Stimulated activated CD8-positive, alpha-beta memory T cell treated with anti-CD3 and anti-CD28 coated beads, Interleukin-4, amount 100 ng/mL, for 48 hours (primary cell): ENCODE data around the gene TMEFF2.
A peak's percentile ranks its signal among the peaks of the same experiment; 100 is the strongest.
"Not testable (repeated sequence)": the region's sequence is repeated elsewhere in the genome, so short reads cannot be mapped to it uniquely, and the experiment has no call there.

Experiments
- DNase-seq: peaks from one replicate; pipeline ENCODE4 v3.0.0-alpha.2; 2020

TMEFF2 gene

GRCh38 chr2:192183296-192183695 lies 11.4 kb downstream of the TMEFF2 start:
- no peak for DNase-seq

GRCh38 chr2:192166946-192167345 lies 27.8 kb downstream of the TMEFF2 start:
- DNase-seq, result no peak

- DNase-seq, result no peak
Observed at GRCh38 chr2:192165842-192166241, 28.9 kb downstream of the TMEFF2 start.

- peak; percentile 77 for DNase-seq
Observed at GRCh38 chr2:192162392-192163042, 32.2 kb downstream of the TMEFF2 start.

DNA sequence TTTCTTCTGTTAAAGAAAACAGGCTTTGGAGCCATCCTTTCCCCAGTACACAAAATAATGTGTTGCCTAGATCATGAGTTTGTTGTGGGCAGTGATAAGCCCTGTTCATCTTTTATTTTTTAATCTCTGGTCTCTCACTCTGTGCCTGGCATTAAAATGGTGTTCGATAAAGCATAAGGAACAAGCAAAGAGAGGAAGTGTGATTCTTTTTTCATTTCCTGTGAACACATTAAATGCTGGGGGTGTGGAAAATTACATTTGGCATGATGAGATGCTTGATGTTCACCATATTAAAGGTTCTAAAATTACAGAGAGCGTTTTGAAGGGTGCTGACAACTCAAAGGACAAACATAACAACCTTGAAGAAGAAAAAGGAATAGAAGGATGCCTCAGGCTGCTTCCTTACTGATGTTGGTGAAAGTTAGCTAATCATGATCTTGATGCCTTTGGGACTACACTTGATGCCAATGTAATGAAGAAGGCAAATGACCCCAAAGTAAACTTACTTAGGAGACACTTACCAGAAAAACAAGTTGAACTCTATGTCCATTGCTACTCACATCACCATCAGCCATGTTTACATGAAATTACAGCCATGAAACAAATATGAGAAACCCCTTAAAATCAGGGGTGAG lies 33.0 kb downstream of the TMEFF2 start:
- DNase-seq, result no peak

DNA sequence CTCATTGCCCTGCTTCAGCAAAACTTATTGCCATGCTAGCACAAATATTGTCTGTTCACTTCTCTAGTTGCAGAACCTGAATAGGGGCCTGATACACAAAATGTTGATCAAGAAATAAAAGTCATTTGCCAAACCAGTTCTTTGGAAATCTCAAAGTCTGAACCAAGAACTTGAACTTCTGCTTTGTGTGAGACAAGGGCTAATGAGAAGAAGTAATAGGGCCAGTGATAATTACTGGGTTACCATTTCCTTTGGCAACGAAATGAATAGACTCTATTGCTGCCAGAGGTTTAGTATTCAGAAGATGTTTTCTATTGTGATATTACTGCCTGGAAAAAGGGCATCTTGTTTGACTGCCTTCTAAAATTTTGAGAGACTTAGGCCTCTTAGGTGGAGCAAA lies 35.0 kb downstream of the TMEFF2 start:
- no peak for DNase-seq

DNA sequence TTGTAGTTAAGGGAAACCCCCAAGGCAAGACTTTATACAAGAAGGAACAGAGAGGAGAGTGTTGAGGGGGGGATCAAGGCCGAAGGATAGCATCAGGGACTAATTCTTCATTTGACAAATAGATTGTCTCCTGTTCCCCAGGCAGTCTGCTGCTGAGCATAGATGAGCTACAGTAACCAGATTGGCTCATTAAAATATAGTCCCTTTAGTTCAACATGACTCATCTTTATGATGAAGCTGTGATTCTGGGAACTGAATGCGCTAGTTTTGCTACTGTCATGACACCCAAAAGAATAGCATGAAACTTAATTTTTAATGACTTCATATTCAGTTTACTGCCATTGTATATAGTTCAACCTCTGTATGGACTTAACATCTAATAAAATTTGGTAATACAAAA lies 35.5 kb downstream of the TMEFF2 start:
- no peak for DNase-seq

- no peak for DNase-seq
Observed at GRCh38 chr2:192157776-192158175, 37.0 kb downstream of the TMEFF2 start.

- DNase-seq, result no peak
Observed at GRCh38 chr2:192155511-192156118, 39.1 kb downstream of the TMEFF2 start.

GRCh38 chr2:192153561-192153960 lies 41.2 kb downstream of the TMEFF2 start:
- no peak for DNase-seq

DNA sequence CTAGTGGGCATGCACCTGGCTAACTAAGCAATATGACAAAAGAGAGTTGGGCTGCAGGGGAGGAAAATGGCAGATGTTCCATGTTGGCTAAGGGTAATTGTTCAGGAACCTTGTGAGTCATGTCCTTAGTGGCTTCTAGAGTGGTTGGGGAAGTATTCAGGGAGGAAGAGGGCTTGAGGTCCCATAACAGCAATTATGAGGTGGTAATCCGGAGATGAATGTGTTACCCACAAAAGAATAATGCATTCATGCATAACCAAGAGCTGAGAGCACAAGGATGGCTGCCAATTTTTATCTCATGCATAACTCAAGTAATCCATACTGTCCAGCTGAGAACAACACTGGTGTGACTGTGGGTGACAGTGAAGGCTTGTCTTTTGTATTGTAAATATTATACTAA lies 42.9 kb downstream of the TMEFF2 start:
- DNase-seq, result no peak

DNA sequence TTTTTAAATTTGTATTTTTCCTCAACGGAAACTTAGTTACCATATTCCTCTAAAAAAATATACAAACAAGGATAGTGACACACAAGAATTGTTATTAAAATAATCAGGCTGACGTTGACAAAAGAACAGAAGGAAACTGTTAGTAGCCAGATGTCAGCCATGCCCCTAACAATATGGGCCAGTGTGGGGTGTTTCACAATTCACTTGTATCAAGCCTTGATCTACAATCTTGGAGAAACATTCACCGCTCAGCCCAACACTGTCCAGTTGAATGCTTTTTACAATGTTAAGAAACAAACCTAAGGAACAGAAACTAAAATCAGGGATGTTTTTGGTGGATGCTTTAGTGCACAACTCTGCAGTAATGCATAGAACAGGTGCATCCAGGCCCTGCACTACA lies 44.6 kb downstream of the TMEFF2 start:
- no peak for DNase-seq

- no peak for DNase-seq
Observed at GRCh38 chr2:192148620-192149321, 46.0 kb downstream of the TMEFF2 start.

DNA sequence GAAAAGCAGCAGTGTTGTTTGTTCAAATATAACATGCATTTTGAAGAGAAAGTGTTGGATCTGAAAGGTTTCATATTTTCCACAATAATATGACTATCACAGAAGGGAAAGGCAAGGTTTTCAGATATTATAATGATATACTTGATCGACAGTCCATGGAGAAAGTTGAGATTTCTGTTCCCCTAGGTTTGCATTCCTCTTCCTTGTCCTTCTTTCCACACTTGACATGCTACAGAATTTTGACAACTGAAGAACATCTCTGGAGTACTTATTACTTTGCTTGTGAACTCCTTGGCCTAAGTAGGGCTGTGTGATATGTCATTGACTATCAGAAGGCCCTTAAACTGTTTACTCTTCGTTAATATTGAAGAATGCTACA lies 46.5 kb downstream of the TMEFF2 start:
- DNase-seq, result no peak

- DNase-seq, result no peak
Observed at GRCh38 chr2:192146069-192147015, 48.4 kb downstream of the TMEFF2 start.

GRCh38 chr2:192145496-192145895 lies 49.2 kb downstream of the TMEFF2 start:
- DNase-seq, result no peak

- no peak for DNase-seq
Observed at GRCh38 chr2:192140236-192140839, 54.4 kb downstream of the TMEFF2 start.

- no peak for DNase-seq
Observed at GRCh38 chr2:192139813-192140212, 54.9 kb downstream of the TMEFF2 start.

DNA sequence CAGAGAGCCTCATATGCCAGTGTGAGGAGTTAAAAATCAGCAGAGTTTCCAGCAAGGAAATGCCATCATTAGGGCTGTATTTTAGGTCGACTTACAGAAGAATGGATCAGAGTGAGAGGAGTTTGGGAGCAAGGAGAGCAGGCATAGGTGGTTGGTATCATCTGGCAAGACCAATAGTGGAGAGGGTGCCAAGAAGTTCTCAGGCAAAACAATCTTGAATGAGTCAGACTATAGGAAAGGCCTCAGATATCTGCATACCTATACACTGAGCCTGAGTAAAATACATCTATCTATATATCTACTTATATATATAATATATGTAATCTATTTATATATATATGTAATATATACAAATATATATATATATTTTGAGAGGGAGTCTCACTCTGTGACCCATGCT lies 57.3 kb downstream of the TMEFF2 start:
- no peak for DNase-seq

- DNase-seq, result not testable (repeated sequence)
Observed at GRCh38 chr2:192132604-192133003, 62.1 kb downstream of the TMEFF2 start.

DNA sequence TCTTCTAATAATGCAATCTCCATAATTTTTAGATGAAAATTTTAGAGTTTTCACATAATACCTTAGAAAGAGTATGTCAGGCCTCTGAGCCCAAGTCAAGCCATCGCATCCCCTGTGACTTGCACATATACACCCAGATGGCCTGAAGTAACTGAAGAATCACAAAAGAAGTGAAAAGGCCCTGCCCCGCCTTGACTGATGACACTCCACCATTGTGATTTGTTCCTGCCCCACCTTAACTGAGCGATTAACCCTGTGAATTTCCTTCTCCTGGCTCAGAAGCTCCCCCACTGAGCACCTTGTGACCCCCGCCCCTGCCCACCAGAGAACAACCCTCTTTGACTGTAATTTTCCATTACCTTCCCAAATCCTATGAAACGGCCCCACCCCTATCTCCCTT lies 64.4 kb downstream of the TMEFF2 start:
- not testable (repeated sequence) for DNase-seq

- no peak for DNase-seq
Observed at GRCh38 chr2:192128655-192129054, 66.1 kb downstream of the TMEFF2 start.
